Mesenchymal stem cell (in vitro differentiated cells and primary cell): ENCODE data around the gene HYAL3.

Experiments
- DNase-seq: peaks from one replicate; pipeline ENCODE4 v3.0.0-alpha.2; 2013
- H2AFZ ChIP-seq: one replicate; pipeline ENCODE4 v1.6.1; 2013; ENCODE audit warnings: low read depth, mild to moderate bottlenecking, control low read depth, inconsistent platforms, low read length, moderate library complexity
- H2AK5ac ChIP-seq: 2 replicates; pipeline ENCODE4 v1.6.1; 2013; ENCODE audit warnings: low read length, moderate library complexity, mild to moderate bottlenecking, inconsistent platforms; ENCODE audit not compliant: severe bottlenecking
- H2BK120ac ChIP-seq: one replicate; pipeline ENCODE4 v1.6.1; 2013; ENCODE audit warnings: low read depth, mild to moderate bottlenecking, inconsistent platforms, low read length, moderate library complexity
- H2BK12ac ChIP-seq, 2 experiments: one replicate each; pipeline ENCODE4 v1.6.1; 2013; ENCODE audit warnings: inconsistent platforms in 2 of 2, low read length in 2 of 2, mild to moderate bottlenecking in 2 of 2, moderate library complexity in 2 of 2, control low read depth in 1 of 2
- H2BK15ac ChIP-seq: one replicate; pipeline ENCODE4 v1.6.1; 2013; ENCODE audit warnings: mild to moderate bottlenecking, low read depth, inconsistent platforms; ENCODE audit not compliant: poor library complexity, severe bottlenecking
- H2BK5ac ChIP-seq: 2 replicates; pipeline ENCODE4 v1.6.1; 2013; ENCODE audit warnings: low read depth, mild to moderate bottlenecking, low read length, control low read depth, inconsistent platforms; ENCODE audit not compliant: poor library complexity, severe bottlenecking
- H3K14ac ChIP-seq, 2 experiments: one replicate each; pipeline ENCODE4 v1.6.1; 2013; ENCODE audit warnings: inconsistent platforms in 2 of 2, low read length in 2 of 2, control low read depth in 1 of 2, mild to moderate bottlenecking in 1 of 2, moderate library complexity in 1 of 2
- H3K18ac ChIP-seq, 2 experiments: one replicate each; pipeline ENCODE4 v1.6.1; 2013; ENCODE audit warnings: inconsistent platforms in 2 of 2, low read length in 2 of 2, control low read depth in 1 of 2, low read depth in 1 of 2, mild to moderate bottlenecking in 1 of 2
- H3K23ac ChIP-seq, 2 experiments: one replicate each; pipeline ENCODE4 v1.6.1; 2013; ENCODE audit warnings: inconsistent platforms in 2 of 2, low read length in 2 of 2, mild to moderate bottlenecking in 2 of 2, moderate library complexity in 2 of 2, control low read depth in 1 of 2
- H3K27ac ChIP-seq: 2 replicates; pipeline ENCODE4 v1.5.1; 2013; ENCODE audit warnings: mild to moderate bottlenecking, moderate library complexity, low read length, control low read depth, inconsistent platforms; ENCODE audit not compliant: poor library complexity, severe bottlenecking
- H3K27me3 ChIP-seq, 2 experiments: 2 replicates each; pipeline versions ENCODE4 v1.6.1 to v1.7.0; 2013; ENCODE audit warnings: low read length in 2 of 2, mild to moderate bottlenecking in 2 of 2, moderate library complexity in 2 of 2, control low read depth in 1 of 2, inconsistent platforms in 1 of 2; ENCODE audit not compliant: control insufficient read depth in 1 of 2, insufficient read depth in 1 of 2
- H3K36me3 ChIP-seq, 2 experiments: 2 replicates each; pipeline versions ENCODE4 v1.6.1 to v1.7.0; 2013; ENCODE audit warnings: low read length in 2 of 2, control low read depth in 1 of 2, inconsistent platforms in 1 of 2, low read depth in 1 of 2, mild to moderate bottlenecking in 1 of 2; ENCODE audit not compliant: insufficient read depth in 2 of 2, control insufficient read depth in 1 of 2
- H3K4ac ChIP-seq, 2 experiments: one replicate each; pipeline ENCODE4 v1.6.1; 2013; ENCODE audit warnings: inconsistent platforms in 2 of 2, low read length in 2 of 2, mild to moderate bottlenecking in 2 of 2, moderate library complexity in 2 of 2, control low read depth in 1 of 2, low read depth in 1 of 2
- H3K4me1 ChIP-seq: 2 replicates; pipeline ENCODE4 v1.6.1; 2013; ENCODE audit warnings: low read depth, low read length, control low read depth; ENCODE audit not compliant: control insufficient read depth, insufficient read depth
- H3K4me2 ChIP-seq: 2 replicates; pipeline ENCODE4 v1.6.1; 2013; ENCODE audit warnings: low read length, mild to moderate bottlenecking, inconsistent platforms; ENCODE audit not compliant: poor library complexity, severe bottlenecking
- H3K4me3 ChIP-seq, 2 experiments: 2 replicates each; pipeline versions ENCODE4 v1.5.1 to v1.7.0; 2013; ENCODE audit warnings: low read length in 2 of 2, mild to moderate bottlenecking in 2 of 2, control low read depth in 1 of 2, low read depth in 1 of 2; ENCODE audit not compliant: insufficient read depth in 1 of 2
- H3K79me1 ChIP-seq: replicated peaks from 2 replicates; pipeline ENCODE4 v1.6.1; 2013; ENCODE audit warnings: mild to moderate bottlenecking, control low read depth, low read length, inconsistent platforms; ENCODE audit not compliant: poor library complexity, severe bottlenecking
- H3K9ac ChIP-seq: 2 replicates; pipeline ENCODE4 v1.7.0; 2013; ENCODE audit warnings: mild to moderate bottlenecking, low read length, moderate library complexity
- H3K9me3 ChIP-seq: 2 replicates; pipeline ENCODE4 v1.7.0; 2013; ENCODE audit warnings: mild to moderate bottlenecking, low read length; ENCODE audit not compliant: control insufficient read depth
- H4K8ac ChIP-seq: one replicate; pipeline ENCODE4 v1.6.1; 2013; ENCODE audit warnings: inconsistent platforms, mild to moderate bottlenecking, low read length, moderate library complexity
- H4K91ac ChIP-seq: one replicate; pipeline ENCODE4 v1.6.1; 2013; ENCODE audit warnings: mild to moderate bottlenecking, low read length, inconsistent platforms
- WGBS: methylation state at CpG from one replicate; pipeline ENCODE4 v1.1.7; 2013; ENCODE audit warnings: mixed read lengths; 5-methylcytosine and 5-hydroxymethylcytosine counted together

Gene HYAL3

DNA sequence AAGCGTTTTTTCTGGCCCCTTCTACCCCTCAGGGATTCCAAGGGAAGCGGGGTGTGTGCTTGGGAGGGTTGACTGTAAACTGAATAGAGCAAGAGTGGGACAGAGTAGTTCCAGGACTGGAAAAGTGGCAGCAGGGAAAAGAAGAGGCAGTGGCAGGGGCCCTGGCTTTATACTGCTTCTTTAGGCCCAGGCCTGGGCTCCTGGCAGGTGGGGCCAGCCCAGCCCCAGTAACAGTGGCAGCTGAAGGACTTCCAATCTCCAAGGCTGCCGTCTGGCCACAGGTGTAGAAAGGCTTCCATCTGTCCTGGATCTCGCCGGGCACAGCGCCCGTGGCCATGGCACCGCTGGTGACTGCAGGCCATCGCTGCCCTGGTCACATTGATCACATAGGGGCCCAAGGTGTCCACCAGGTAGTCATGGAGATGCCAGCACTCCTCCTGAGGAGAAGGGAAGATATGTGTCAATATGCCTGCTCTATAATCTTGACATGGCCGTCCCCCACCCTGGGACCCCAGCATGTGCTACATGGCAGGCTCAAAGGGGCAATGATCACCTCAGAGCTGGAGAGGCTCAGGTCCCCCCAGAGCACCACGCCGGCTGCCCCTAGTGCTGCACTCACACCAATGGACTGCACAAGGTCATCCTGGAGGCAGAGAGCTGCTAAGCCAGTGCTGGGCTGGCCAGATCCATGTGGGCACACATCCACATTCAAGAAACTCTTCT, 6.0 kb downstream of the HYAL3 start:
- peak overlapping the region in 1 of 2 experiments; percentile 97 for H3K4me3 ChIP-seq
- no peak overlapping the region for H4K91ac ChIP-seq

DNA sequence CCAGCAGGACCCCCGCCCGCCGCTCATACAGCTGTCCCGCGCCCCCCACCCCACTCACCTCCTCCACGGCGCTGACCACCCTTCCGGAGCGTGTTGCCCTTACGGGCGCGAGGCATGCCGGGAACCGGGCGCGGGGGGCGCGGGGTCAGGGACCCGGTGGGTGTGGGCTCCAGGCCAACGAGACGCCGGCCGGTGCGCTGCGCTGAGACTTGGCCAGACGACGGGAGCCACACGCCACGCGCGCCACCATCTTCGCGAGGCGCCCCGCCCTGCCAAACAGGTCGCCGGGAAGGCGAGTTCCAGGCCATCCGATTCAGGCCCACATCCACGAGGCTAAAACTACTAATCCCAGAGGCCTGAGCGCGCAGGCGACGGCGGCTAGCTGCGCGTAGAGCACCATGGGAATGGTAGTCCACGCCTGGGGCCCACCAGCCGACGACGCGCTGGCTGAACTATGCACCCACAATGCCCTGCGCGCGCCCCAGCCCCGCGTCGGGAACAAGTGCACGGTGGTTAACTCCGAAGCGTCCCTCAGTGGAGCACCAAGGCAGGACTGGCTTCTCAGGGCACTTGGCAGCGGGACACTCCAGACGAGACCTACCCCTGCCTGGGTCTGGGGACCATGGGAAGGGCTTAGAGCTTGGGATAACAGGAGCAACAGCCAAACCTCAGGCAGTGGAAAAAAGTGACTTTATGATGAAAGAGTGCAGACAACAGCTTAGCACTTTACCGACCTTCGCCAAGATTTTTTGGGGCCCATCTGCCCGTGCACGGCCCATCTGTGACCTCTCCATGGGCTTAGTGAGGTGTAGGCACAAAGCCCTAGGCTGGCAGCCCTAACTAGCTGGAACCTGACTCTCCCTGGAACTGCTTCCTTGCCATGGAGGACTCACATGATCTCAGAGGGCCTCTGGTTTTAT, 6.8 kb downstream of the HYAL3 start, which contains the start of gene IFRD2:
IFRD2 (minus strand) TSS at position 271 of the 920 bp plus-strand sequence; CDS start at position 116, 155 bp downstream.
- Histone ChIP-seq H3K27me3 (no peaks in the 10 kb centered on the region), H4K8ac (peak within 1 kb of the TSS; percentile 88), H3K23ac (no peak within 1 kb of the TSS), H3K14ac (no peak within 1 kb of the TSS), H3K4ac (peak within 1 kb of the TSS in 1 of 2 experiments; percentile 6), H3K79me1 (peaks cover 28% of the 10 kb centered on the region), H3K4me1 (peaks cover 17% of the 10 kb centered on the region), H2AK5ac (no peak within 1 kb of the TSS), H3K4me2 (peak within 1 kb of the TSS; percentile 84), H2BK15ac (peak within 1 kb of the TSS; percentile 9), H3K9me3 (no peaks in the 10 kb centered on the region), H3K18ac (peak within 1 kb of the TSS; percentile 73), H2BK120ac (peak within 1 kb of the TSS; percentile 21), H2BK12ac (no peak within 1 kb of the TSS), H4K91ac (peak within 1 kb of the TSS; percentile 55), H3K36me3 (peaks cover 37 to 41% of the 10 kb centered on the region in 2 experiments), H3K4me3 (peak within 1 kb of the TSS; percentile 93 to 97), H2AFZ (peak within 1 kb of the TSS; percentile 43), H3K9ac (peak within 1 kb of the TSS; percentile 95), H2BK5ac (no peak within 1 kb of the TSS), H3K27ac (no peak within 1 kb of the TSS)
- DNase-seq, result peak; percentile 98
- 3% methylated on average over 67 of the region's 67 CpGs for WGBS

More for the DNA sequence above, 6.0 kb downstream of the HYAL3 start:
- Histone ChIP-seq H2AK5ac (no peak overlapping the region), H3K27me3 (no peaks in the 10 kb centered on the region), H2AFZ (no peak overlapping the region), H2BK15ac (no peak overlapping the region), H3K27ac (no peak overlapping the region), H3K23ac (no peak overlapping the region), H3K14ac (no peak overlapping the region), H3K18ac (no peak overlapping the region), H3K36me3 (peaks cover 28 to 36% of the 10 kb centered on the region in 2 experiments), H3K79me1 (peaks cover 30% of the 10 kb centered on the region), H3K4ac (no peak overlapping the region), H2BK120ac (no peak overlapping the region), H3K9ac (peak overlapping the region; percentile 88), H4K8ac (peak overlapping the region; percentile 25), H3K9me3 (no peaks in the 10 kb centered on the region), H2BK12ac (no peak overlapping the region), H3K4me1 (peaks cover 19% of the 10 kb centered on the region), H3K4me2 (no peak overlapping the region), H2BK5ac (no peak overlapping the region)
- no peak for DNase-seq
- WGBS, result 90% methylated on average over 12 of the region's 12 CpGs

DNA sequence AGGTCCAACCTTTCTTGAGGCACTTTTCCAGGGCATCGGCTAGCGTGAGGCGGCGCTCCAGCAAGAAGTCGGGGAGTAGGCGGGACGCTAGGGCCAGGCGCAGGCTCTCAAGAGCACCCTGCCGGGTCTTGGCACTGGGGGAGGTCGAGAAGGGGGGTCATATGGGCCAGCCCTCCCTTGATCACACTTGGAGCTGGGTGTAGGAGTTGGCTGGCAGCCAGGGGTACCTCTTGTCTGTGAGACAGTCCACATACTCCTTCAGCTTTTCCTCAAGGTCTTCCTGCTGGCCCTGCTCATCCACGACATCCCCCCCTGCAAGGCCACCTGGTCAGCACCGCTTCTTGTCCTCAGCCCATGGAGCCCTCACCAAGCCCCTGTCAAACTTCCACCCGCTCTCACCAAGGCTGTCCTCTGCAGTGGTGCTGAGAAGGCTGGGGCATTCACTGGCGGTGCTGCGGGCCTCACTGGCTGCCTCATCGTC, 9.0 kb downstream of the HYAL3 start:
- Histone ChIP-seq H3K4ac (no peak overlapping the region), H3K23ac (no peak overlapping the region), H2AFZ (no peak overlapping the region), H3K27me3 (no peaks in the 10 kb centered on the region), H4K91ac (no peak overlapping the region), H3K36me3 (peaks cover 45 to 48% of the 10 kb centered on the region in 2 experiments), H3K18ac (no peak overlapping the region), H2BK5ac (no peak overlapping the region), H2BK120ac (no peak overlapping the region), H2BK15ac (no peak overlapping the region), H3K9me3 (no peaks in the 10 kb centered on the region), H3K4me3 (no peak overlapping the region), H2AK5ac (no peak overlapping the region), H4K8ac (no peak overlapping the region), H2BK12ac (no peak overlapping the region), H3K27ac (no peak overlapping the region), H3K79me1 (peaks cover 25% of the 10 kb centered on the region), H3K4me1 (peaks cover 17% of the 10 kb centered on the region), H3K9ac (no peak overlapping the region), H3K14ac (no peak overlapping the region), H3K4me2 (no peak overlapping the region)
- DNase-seq, result no peak
- 98% methylated on average over 16 of the region's 16 CpGs for WGBS

DNA sequence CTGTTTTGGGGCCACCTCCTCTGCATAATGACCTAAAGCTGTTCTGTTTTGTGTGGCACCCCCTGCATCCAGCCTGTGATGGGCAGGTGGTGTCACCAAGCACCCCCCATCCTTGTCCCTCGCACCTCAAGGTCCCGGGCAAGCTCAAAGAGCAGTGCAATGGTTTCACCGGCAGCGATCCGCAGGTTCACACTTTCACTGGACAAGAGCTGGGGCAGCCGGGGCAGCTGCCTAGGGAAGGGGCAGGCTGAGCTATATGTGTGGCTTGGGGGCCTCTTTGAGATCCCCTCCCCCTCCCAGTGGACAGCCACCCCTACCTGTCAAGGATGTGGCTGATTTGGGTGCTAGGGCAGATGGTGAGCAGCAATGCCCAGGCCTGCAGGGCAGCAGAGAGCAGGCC, 10.1 kb downstream of the HYAL3 start:
- 98% methylated on average over 6 of the region's 6 CpGs for WGBS
- Histone ChIP-seq H3K4me1 (peaks cover 17% of the 10 kb centered on the region), H4K91ac (no peak overlapping the region), H2BK120ac (no peak overlapping the region), H3K27me3 (no peaks in the 10 kb centered on the region), H3K36me3 (peaks cover 45 to 48% of the 10 kb centered on the region in 2 experiments), H3K27ac (no peak overlapping the region), H2BK12ac (no peak overlapping the region), H2AK5ac (no peak overlapping the region), H3K79me1 (peaks cover 25% of the 10 kb centered on the region), H3K4me3 (no peak overlapping the region), H4K8ac (no peak overlapping the region), H2BK15ac (no peak overlapping the region), H2AFZ (no peak overlapping the region), H3K23ac (no peak overlapping the region), H3K9me3 (no peaks in the 10 kb centered on the region), H3K9ac (no peak overlapping the region), H3K18ac (no peak overlapping the region), H2BK5ac (no peak overlapping the region), H3K14ac (no peak overlapping the region), H3K4me2 (no peak overlapping the region), H3K4ac (no peak overlapping the region)
- DNase-seq, result no peak
